ENCODE data around the gene ME3.

Gene ME3

GRCh38 chr11:86482692-86483091 lies 189.7 kb downstream of the ME3 start:
- no peak for DNase-seq

GRCh38 chr11:86481399-86481798 lies 191.0 kb downstream of the ME3 start:
- DNase-seq: no peak

- no peak for DNase-seq
Observed at GRCh38 chr11:86478348-86478747, 194.1 kb downstream of the ME3 start.

GRCh38 chr11:86477495-86478155 lies 194.8 kb downstream of the ME3 start:
- no peak for DNase-seq

GRCh38 chr11:86476109-86476861 lies 196.1 kb downstream of the ME3 start:
- DNase-seq: no peak

- no peak for DNase-seq
Observed at GRCh38 chr11:86475027-86475426, 197.4 kb downstream of the ME3 start.

GRCh38 chr11:86473991-86474833 lies 198.2 kb downstream of the ME3 start:
- no peak for DNase-seq

- no peak for DNase-seq
Observed at GRCh38 chr11:86469491-86470388, 202.7 kb downstream of the ME3 start.

GRCh38 chr11:86468169-86468568 lies 204.2 kb downstream of the ME3 start:
- no peak for DNase-seq

- DNase-seq: no peak
Observed at GRCh38 chr11:86464509-86465221, 207.8 kb downstream of the ME3 start.

GRCh38 chr11:86463955-86464354 lies 208.5 kb downstream of the ME3 start:
- no peak for DNase-seq

GRCh38 chr11:86463120-86463519 lies 209.3 kb downstream of the ME3 start:
- no peak for DNase-seq

GRCh38 chr11:86461892-86462291 lies 210.5 kb downstream of the ME3 start:
- DNase-seq: no peak

- no peak for DNase-seq
Observed at GRCh38 chr11:86460461-86461385, 211.7 kb downstream of the ME3 start.

GRCh38 chr11:86459682-86460460 lies 212.5 kb downstream of the ME3 start:
- DNase-seq: no peak

GRCh38 chr11:86459002-86459385 lies 213.4 kb downstream of the ME3 start:
- DNase-seq: no peak

GRCh38 chr11:86458294-86459001 lies 214.0 kb downstream of the ME3 start:
- no peak for DNase-seq

GRCh38 chr11:86456075-86456939 lies 216.1 kb downstream of the ME3 start:
- DNase-seq: peak; percentile 63 to 73

All from activated CD4-positive, alpha-beta T cell treated with anti-CD3 and anti-CD28 coated beads, Interleukin-2, amount 50 U/mL, for 4 hours (primary cell).